Left cardiac atrium (tissue), 4 donors: Measurements from ENCODE around the gene OLIG2. TPM values are rescaled to one million over a fixed set of nuclear protein-coding genes. Genes with fewer than 3 reads are reported as not detected.

Experiments used
- ATAC-seq, 2 donors: fragments of 200-7000 bp; cut with Tn5 transposase; one replicate each; pipeline ENCODE4 v1.9.1; 2020; ENCODE audit warnings: mild to moderate bottlenecking in 2 of 2, moderate library complexity in 2 of 2
- DNase-seq: peaks from one replicate; pipeline ENCODE4 v3.0.0-alpha.2; 2020
- intact Hi-C, 2 donors: fragments of 100-400 bp; cut with DNase I; formaldehyde crosslinking; loops; one replicate each; pipeline versions ENCODE4 v1.14.1 to v1.15.1; 2022 to 2023
- total RNA-seq, 2 donors: library from RNA; stranded (reverse); fragmentation: NEBNext Ultra II Directional; extraction: Animal tissue kit (Norgen Biotek cat#: 25700); gene quantifications; one replicate each; pipeline ENCODE4 v1.2.1, GENCODE V29; 2021
- donor health status: DM: no; HTN: yes; CAD: no.
- donor health status: DM: no; HTN: yes; CAD: no; lungs with severe emphysema.
- donor health status: DM: yes; HTN: yes; CAD: no.
- donor health status: Dilated cardiomyopathy.

OLIG2 gene
- total RNA-seq, 2 donors from 2014 or later: not detected

- intact Hi-C loops: no loop called here
- DNase-seq (no peak), ATAC-seq (no peak)
These were observed 6.8 kb upstream of the OLIG2 start for GRCh38 chr21:33018707-33019465.

DNA sequence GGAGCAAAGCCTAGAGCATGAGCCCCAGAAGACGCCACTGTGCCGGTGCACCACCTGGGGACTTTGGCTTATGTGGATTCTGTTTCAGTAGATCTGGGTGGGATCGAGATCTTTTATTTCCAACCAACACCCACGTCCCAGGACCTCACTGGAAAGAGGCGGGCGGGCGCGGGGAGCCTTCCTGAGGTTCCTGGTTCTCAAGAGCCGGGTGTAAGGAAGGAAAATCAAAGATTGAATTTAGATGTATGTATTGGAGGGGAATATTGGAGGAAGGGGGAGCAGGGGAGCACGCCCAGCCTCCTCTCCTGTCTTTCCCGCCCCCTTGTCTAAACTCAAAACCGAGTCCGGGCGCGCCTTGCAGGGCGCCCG, 6.2 kb upstream of the OLIG2 start:
- DNase-seq: no peak
- intact Hi-C loops: no loop called here
- ATAC-seq: no peak

GRCh38 chr21:33019885-33020557, 5.7 kb upstream of the OLIG2 start:
- intact Hi-C loops: no loop called here
- DNase-seq: no peak
- no peak for ATAC-seq

DNA sequence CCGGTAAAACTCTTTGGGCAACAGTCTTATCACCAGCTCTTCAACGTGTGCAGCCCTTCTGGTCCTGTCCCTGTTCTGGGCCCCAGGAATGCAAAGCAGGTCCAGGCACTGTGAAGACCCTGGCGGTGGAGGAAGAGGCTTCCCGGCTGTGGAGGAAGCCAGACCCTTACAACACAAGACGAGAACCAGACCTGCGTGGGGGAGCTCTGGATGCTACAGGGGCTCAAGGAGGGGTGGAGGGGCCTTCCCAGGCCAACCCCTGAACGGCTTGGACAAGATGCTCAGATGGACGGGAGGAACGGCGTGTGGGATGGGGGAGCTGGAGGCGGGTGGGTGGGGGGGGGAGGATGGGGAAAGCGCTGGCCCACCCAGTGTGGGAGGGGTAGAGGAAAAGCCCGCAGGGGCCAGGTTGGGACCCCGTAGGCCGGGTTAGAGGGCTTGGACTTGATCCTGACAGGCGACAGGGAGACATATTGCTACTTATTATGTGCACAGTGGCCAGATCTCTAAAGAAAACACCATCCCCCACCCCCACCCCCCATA, 5.1 kb upstream of the OLIG2 start:
- intact Hi-C loops: no loop called here
- DNase-seq (no peak), ATAC-seq (no peak)

DNA sequence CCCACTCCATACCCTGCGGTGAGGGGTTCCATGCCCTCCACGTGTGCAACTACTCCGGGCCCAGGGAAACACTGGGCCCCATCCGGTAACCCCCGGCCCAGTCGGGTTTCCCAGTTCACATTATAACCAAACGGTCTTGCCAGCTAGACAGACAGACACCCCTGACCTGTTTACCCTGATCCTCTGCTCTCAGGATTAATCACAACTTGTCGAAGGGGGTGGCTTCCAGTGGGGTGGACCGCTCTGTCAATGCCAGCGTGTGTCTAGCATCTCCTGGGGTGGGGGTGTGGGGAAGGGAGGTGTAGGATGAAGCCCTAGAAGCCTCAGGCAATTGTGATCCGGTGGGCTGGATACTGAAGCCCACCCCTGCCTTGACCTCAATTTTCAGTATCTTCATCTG, 4.6 kb upstream of the OLIG2 start:
- DNase-seq (no peak), ATAC-seq (no peak)
- intact Hi-C loops: no loop called here

DNA sequence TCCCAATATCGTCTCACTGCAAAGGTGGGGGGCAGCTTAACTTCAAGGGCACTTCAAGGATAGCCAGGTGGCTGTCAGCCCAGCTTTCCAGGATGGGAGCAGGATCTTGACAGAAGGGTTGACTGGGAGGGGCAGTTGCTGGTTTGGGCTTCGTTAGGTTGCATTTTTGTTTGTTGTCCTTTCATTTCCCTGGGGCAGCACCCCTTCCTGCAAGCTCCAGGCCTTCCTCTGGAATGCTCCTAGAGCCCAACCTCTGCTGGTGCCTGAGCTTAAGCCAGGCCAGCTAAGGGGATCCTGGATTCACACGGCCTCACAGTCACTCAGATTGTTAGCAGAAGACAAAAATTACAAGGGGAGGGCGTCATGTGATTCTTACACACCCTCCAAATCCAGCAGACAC, 4.1 kb upstream of the OLIG2 start:
- intact Hi-C loops: no loop called here
- DNase-seq: no peak
- no peak for ATAC-seq

DNA sequence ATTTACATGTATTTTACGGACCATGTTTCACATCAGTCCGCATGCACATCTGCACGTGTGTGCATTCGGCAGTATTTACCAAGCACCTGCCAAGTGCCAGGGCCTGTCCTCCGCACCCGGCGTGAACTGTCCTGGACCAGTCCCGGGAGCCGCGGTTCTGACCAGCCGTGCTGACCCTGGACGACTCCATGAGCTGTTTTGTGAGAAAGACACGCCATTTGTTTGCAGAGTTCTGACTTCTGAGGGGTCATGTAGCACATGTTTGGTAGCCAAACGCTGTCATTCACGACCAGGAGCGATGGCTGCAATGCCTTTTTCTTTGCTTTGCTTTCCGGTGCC, 3.3 kb upstream of the OLIG2 start:
- intact Hi-C loops: no loop called here

DNA sequence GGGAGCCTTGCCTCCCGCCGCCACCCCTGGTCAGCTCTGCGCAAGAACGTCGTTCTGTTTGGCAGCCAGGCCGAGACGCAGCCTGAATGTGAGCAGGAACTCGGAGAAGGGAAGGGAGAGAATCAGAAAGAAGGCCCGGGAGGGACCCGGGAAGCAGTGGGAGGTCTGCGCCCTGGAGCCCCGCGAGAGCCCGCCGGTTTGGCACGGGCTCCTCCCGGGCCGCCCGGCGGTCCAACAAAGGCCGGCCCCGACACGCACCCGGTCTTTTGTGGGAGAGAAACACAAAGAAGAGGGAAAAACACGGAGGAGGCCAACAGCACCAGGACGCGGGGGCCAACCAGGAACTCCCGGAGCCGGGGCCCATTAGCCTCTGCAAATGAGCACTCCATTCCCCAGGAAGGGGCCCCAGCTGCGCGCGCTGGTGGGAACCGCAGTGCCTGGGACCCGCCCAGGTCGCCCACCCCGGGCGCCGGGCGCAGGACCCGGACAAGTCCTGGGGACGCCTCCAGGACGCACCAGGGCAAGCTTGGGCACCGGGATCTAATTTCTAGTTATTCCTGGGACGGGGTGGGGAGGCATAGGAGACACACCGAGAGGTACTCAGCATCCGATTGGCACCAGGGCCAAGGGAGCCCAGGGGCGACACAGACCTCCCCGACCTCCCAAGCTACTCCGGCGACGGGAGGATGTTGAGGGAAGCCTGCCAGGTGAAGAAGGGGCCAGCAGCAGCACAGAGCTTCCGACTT, 2.7 kb upstream of the OLIG2 start:
- DNase-seq (no peak), ATAC-seq (no peak)
- intact Hi-C loops: no loop called here

More for the DNA sequence above, 3.3 kb upstream of the OLIG2 start:
- no peak for DNase-seq
- no peak for ATAC-seq

DNA sequence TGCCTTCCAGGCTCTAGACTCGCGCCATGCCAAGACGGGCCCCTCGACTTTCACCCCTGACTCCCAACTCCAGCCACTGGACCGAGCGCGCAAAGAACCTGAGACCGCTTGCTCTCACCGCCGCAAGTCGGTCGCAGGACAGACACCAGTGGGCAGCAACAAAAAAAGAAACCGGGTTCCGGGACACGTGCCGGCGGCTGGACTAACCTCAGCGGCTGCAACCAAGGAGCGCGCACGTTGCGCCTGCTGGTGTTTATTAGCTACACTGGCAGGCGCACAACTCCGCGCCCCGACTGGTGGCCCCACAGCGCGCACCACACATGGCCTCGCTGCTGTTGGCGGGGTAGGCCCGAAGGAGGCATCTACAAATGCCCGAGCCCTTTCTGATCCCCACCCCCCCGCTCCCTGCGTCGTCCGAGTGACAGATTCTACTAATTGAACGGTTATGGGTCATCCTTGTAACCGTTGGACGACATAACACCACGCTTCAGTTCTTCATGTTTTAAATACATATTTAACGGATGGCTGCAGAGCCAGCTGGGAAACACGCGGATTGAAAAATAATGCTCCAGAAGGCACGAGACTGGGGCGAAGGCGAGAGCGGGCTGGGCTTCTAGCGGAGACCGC, 2.0 kb upstream of the OLIG2 start:
- ATAC-seq (no peak), DNase-seq (no peak)
- intact Hi-C loops: no loop called here

GRCh38 chr21:33024201-33025103, 1.3 kb upstream of the OLIG2 start:
- DNase-seq (no peak), ATAC-seq (no peak)
- intact Hi-C loops: loop anchor here in 1 of 2 donors (5.0 kb wide), 1 partner anchor 43 kb away; no protein-coding TSS in a partner anchor

DNA sequence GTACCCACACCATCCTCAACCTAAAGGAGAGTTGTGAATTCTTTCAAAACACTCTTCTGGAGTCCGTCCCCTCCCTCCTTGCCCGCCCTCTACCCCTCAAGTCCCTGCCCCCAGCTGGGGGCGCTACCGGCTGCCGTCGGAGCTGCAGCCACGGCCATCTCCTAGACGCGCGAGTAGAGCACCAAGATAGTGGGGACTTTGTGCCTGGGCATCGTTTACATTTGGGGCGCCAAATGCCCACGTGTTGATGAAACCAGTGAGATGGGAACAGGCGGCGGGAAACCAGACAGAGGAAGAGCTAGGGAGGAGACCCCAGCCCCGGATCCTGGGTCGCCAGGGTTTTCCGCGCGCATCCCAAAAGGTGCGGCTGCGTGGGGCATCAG, 638 bp upstream of the OLIG2 start:
- no peak for DNase-seq
- intact Hi-C loops: loop anchor here in 1 of 2 donors (5.0 kb wide), 1 partner anchor 42 kb away; no protein-coding TSS in a partner anchor
- no peak for ATAC-seq

DNA sequence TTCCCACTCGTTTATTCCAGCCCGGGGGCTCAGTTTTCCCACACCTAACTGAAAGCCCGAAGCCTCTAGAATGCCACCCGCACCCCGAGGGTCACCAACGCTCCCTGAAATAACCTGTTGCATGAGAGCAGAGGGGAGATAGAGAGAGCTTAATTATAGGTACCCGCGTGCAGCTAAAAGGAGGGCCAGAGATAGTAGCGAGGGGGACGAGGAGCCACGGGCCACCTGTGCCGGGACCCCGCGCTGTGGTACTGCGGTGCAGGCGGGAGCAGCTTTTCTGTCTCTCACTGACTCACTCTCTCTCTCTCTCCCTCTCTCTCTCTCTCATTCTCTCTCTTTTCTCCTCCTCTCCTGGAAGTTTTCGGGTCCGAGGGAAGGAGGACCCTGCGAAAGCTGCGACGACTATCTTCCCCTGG, 716 bp downstream of the OLIG2 start:
- DNase-seq: no peak
- intact Hi-C loops: loop anchor here in 1 of 2 donors (5.0 kb wide), 1 partner anchor 41 kb away; no protein-coding TSS in a partner anchor
- ATAC-seq: no peak

- DNase-seq: no peak
- intact Hi-C loops: loop anchor here in 1 of 2 donors (5.0 kb wide), 1 partner anchor 40 kb away; no protein-coding TSS in a partner anchor
- no peak for ATAC-seq
These were observed 1.2 kb downstream of the OLIG2 start for GRCh38 chr21:33026878-33027400.

- intact Hi-C loops: loop anchor here in 1 of 2 donors (5.0 kb wide), 1 partner anchor 40 kb away; no protein-coding TSS in a partner anchor
- ATAC-seq: no peak
- no peak for DNase-seq
These were observed 1.9 kb downstream of the OLIG2 start for GRCh38 chr21:33027401-33028286.

- intact Hi-C loops: loop anchor here in 1 of 2 donors (5.0 kb wide), 1 partner anchor 39 kb away; no protein-coding TSS in a partner anchor
- ATAC-seq (no peak), DNase-seq (no peak)
These were observed 2.5 kb downstream of the OLIG2 start for GRCh38 chr21:33028287-33028670.

- ATAC-seq (no peak), DNase-seq (no peak)
- intact Hi-C loops: loop anchor here in 1 of 2 donors (5.0 kb wide), 1 partner anchor 38 kb away; no protein-coding TSS in a partner anchor
These were observed 3.1 kb downstream of the OLIG2 start for GRCh38 chr21:33028773-33029384.
